Measurements from ENCODE around the gene IRAK3.

IRAK3 gene, protein sequence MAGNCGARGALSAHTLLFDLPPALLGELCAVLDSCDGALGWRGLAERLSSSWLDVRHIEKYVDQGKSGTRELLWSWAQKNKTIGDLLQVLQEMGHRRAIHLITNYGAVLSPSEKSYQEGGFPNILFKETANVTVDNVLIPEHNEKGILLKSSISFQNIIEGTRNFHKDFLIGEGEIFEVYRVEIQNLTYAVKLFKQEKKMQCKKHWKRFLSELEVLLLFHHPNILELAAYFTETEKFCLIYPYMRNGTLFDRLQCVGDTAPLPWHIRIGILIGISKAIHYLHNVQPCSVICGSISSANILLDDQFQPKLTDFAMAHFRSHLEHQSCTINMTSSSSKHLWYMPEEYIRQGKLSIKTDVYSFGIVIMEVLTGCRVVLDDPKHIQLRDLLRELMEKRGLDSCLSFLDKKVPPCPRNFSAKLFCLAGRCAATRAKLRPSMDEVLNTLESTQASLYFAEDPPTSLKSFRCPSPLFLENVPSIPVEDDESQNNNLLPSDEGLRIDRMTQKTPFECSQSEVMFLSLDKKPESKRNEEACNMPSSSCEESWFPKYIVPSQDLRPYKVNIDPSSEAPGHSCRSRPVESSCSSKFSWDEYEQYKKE

DNA sequence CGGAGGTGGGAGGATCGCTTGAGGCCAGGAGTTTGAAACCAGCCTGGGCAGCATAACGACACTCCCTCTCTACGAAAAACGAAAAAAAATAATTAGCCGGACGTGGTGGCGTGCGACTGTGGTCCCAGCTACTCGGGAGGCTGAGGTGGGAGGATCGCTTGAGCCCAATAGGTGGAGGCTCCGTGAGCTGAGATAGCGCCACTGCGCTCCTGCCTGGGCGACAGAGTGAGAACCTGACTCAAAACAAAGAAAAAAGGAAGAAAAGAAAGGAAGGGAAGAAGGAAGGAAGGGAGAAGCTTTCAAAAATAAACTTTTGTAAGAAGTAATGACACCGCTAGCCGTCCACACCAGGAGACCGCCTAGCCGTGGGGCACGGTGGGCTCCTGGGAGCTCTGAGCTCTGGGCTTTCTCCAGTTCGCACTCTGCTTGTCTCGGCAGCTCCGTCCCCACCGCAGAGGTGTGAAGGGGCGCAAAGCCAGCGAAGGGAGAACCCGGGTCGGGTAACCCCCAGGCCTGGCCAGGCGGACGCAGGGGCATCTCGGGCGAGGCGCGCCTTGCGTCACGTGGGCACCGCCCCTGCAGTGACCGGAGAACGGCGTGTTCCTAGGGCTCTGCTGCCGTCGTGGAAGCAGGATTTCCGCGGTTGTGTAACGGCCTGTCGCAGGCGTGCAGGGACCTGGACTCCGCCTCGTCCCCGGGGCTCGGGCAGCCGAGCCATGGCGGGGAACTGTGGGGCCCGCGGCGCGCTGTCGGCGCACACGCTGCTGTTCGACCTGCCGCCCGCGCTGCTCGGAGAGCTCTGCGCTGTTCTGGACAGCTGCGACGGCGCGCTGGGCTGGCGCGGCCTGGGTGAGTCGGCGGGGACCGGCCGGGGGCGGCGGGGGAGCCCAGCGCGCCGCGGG, at the start of gene IRAK3:
TSS of gene IRAK3 (plus strand) at position 631 of the 902 bp plus-strand sequence. CDS start at position 717, 86 bp downstream.
- TF ChIP-seq, protein P1, sequence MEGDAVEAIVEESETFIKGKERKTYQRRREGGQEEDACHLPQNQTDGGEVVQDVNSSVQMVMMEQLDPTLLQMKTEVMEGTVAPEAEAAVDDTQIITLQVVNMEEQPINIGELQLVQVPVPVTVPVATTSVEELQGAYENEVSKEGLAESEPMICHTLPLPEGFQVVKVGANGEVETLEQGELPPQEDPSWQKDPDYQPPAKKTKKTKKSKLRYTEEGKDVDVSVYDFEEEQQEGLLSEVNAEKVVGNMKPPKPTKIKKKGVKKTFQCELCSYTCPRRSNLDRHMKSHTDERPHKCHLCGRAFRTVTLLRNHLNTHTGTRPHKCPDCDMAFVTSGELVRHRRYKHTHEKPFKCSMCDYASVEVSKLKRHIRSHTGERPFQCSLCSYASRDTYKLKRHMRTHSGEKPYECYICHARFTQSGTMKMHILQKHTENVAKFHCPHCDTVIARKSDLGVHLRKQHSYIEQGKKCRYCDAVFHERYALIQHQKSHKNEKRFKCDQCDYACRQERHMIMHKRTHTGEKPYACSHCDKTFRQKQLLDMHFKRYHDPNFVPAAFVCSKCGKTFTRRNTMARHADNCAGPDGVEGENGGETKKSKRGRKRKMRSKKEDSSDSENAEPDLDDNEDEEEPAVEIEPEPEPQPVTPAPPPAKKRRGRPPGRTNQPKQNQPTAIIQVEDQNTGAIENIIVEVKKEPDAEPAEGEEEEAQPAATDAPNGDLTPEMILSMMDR (IDR thresholded peaks at IDR 0.05) = no peak

DNA sequence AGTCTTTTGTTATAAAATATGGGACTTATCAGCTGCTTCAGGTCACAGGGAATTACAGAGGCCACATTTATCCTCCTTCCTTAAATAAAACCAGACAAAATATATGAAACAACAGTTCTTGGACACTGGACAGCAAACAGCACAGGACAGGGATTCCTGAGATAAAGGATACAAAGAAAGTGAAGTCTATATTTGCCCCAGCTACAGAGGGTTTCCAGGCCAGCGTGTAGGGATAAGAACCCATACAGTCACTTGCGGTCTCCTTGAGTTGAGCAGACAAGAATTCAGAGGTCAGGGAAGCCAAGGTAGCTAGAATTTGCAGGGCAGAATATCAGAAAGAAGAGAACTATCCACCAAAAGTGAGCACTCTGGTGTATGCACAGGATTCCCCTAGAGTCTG, 49.7 kb upstream of the IRAK3 start:
- TF ChIP-seq, protein P1 (IDR thresholded peaks at IDR 0.05) = no peak

DNA sequence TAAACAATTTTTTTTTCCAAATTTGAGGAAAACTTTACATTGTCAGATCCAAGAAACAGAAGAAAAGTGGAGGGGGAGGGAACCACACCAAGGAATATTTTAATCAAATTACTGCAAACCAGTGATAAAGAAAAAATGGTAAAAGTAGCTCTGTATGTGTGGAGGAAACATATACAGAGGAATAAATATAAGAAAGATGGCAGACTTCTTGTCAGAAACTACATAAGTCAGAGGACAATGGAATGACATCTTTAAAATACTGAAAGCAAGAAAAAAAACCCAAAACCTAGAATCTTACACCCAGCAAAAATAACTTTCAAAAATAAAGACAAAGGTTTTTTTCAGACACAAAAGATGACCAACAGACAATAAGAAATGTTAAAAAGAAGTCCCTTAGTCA, 48.3 kb upstream of the IRAK3 start:
- TF ChIP-seq, protein P1 (IDR thresholded peaks at IDR 0.05) = no peak

DNA sequence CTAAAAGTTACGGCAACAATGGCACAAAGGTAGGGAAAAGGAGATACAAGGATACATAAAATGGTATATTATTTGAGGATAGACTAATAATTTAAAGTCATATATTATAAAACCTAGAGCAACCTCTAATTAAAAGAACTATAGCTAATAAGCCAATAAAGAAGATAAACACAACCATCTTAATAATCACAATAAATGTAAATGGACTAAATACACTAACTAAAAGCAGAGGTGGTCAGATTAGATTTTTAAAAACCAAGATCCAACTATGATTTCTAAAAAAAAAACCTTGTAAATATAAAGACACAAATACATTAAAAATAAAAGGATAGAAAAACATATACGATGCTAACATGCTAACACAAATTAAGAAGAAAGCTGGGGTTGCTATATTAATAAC, 47.7 kb upstream of the IRAK3 start:
- TF ChIP-seq, protein P1 (IDR thresholded peaks at IDR 0.05) = no peak

DNA sequence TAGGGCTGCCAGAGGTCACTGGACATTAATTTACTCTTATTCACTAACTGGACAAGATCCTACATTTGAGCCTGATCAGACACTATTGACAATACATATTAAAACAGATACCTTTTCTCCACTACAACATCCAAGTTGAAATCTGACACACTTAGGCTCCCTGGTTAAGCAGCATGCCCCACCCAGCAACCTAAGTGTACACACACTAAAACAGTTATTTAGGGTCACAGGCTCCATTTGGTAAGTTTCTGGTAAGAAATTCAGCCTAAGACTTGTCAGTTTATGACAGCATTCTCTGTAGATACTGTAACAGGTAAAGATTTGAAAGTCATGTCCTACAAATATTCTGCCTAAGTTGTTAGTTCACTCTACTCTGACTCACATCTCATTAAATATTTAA, 46.2 kb upstream of the IRAK3 start:
- TF ChIP-seq, protein P1 (IDR thresholded peaks at IDR 0.05) = no peak

DNA sequence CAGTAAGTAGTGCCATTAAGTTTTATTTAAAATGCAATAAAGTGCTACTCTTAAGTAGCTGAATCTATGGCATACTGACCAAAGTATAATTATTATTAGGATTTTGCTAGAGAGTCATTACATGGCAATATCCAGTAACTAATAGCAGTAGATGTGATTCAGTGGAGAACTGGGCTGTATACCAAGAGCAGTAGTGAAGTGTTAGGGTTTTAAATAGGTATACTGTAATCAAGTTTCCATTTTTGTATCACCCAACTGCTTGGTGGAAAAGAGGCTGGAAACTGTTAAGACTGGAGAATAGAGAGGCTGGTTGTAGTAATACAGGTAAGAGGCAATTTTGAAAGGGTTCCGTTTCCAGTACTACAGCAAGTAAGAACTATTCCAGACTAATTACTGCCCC, 45.1 kb upstream of the IRAK3 start:
- TF ChIP-seq, protein P1 (IDR thresholded peaks at IDR 0.05) = no peak
